Uterus (tissue), 2 donors: ENCODE results near the gene DLGAP1.

Source experiments
- CTCF ChIP-seq, 4 experiments: fragments of 200-600 bp in 2 of 4; fragments of 450-650 bp in 2 of 4; sonication (generic) in 2 of 4; IDR thresholded peaks; one replicate each; pipeline ENCODE4 v1.5.1; 2016 to 2019; ENCODE audit warnings: antibody characterized with exemption in 4 of 4, mild to moderate bottlenecking in 2 of 4, moderate library complexity in 1 of 4
- POLR2A ChIP-seq, 2 donors: fragments of 450-650 bp; IDR thresholded peaks; one replicate each; pipeline ENCODE4 v1.6.1; 2016; ENCODE audit warnings: antibody characterized with exemption in 2 of 2, mild to moderate bottlenecking in 1 of 2, moderate library complexity in 1 of 2

DNA sequence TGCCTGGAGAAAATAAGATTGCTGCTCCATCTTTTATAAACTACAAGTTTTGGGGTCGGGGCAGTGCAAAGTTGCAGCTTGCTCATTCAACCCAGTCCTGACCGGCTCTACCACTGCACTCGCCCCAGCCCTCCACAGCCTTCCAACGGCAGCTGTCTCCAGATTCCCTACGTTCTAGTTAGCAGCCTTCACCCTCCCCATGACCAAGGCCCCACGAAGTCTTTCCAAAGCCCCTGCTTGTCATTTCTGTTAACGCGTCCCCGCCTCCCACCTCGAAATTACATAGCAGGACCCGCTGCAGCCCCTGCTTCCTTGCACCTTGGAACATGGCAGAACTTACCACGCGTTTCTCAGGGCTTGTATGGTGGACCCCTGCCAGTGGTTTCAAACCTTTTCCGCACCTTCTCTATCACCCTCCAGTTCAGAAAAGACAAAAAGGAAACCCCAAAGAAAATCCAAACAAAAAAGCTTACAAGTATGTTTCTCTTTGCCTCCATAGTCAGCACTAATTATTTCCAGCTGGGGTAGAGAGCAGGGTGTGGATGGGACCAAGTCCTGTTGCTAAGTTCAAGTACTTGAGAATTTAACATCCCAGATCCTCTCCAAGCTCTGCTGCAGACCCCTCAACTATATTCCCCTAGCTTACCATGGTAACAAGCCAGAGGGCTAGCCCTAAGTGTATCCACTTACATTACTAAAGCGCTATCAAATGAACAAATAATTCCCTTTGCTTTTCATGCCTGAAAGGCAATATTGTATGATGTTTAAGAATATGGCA, 843.6 kb downstream of the DLGAP1 start:
- TF ChIP-seq CTCF (IDR thresholded peaks at IDR 0.05) (no peak), POLR2A (IDR thresholded peaks at IDR 0.05) (no peak)
